Activated CD8-positive, alpha-beta memory T cell treated with anti-CD3 and anti-CD28 coated beads for 1 hour (primary cell): ENCODE results near the gene SOX5.
"Not testable (repeated sequence)": the region's sequence is repeated elsewhere in the genome, so short reads cannot be mapped to it uniquely, and the experiment has no call there.

Source experiments
- DNase-seq, 2 donors: peaks; one replicate each; pipeline ENCODE4 v3.0.0-alpha.2; 2020; ENCODE audit warnings: low read depth in 1 of 2; ENCODE audit errors: extremely low read depth in 1 of 2

Gene SOX5

DNA sequence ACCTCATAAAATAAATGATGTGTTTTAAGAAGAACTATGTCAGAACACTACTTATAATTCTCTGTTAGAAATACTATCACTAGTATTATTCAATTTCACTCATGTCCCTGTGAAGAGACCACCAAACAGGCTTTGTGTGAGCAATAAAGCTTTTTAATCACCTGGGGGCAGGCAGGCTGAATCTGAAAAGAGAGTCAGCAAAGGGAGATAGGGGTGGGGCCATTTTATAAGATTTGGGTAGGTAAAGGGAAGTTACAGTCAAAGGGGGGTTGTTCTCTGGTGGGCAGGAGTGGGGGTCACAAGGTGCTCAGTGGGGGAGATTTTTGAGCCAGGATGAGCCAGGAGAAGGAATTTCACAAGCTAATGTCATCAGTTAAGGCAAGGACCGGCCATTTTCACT, 443.7 kb downstream of the SOX5 start:
- DNase-seq, result not testable (repeated sequence)

DNA sequence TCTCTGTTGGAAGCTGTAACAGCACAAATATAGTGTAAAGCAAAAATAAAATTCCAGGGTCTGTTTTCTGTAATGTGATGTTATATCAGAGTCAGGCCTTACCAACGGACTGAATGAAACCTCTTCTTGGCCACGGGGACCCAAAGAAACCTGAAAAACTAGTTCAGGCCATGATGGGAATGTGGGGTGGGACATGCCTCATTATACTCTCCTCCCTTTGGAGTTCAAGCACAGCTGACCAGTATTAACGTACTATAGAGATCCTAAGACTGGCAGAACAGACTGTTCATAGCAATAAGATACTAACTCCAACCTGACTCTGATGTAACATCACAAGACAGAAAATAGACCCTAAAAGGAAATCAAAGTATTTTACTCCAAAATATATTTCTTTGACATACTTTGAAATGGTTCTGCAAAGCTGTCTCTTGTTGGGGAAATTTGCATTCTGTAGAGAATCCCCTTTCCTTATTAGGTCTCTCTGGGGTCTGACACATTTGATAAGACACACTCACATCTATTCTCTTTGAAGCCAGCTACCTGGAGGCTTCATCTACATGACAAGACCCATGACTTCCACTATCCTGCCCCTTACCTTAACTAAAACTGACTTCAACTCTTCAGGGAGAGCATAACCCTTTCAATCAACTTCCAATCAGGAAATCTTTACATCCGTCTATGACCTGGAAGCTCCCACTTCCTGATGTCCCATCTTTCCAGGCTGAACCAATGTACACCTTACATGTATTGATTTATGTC, 444.6 kb downstream of the SOX5 start:
- DNase-seq, result no peak

DNA sequence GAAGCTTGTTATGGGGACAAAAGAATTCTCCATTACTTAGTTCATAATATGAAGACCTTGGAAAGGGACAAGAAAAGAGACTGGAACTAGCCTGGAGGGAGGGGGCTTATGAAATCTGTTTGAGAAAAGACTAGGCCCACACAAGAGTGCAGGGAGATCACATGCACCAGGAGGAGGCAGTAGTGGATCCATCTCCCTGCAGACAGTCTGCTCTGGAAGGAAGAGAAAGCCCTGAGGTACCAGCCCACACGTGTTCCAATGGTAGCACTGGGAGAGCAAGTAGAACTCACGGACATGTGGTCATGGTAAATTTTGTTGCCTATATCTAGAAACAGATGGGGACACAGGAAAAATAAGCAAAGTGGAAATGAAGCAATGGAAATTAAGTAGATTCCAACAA, 445.4 kb downstream of the SOX5 start:
- no peak for DNase-seq

DNA sequence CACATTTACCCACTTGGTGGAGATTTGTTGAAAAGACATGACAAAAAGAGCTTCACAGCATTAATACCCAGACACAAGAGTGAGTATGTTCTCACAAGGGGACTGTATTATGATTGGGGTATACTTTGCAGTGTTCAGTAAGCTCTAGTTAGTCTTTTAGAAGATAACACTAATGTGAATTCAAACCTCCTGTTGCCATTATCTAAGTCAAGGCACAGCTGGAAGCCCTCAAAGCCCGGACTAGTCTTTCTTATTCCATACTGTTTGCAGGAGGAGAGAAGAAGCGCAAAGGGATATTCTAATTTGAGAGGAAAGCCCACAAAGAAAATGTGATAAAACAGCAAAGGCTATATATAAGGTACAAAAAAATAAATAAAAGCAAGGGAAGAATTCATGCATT, 445.9 kb downstream of the SOX5 start:
- no peak for DNase-seq

DNA sequence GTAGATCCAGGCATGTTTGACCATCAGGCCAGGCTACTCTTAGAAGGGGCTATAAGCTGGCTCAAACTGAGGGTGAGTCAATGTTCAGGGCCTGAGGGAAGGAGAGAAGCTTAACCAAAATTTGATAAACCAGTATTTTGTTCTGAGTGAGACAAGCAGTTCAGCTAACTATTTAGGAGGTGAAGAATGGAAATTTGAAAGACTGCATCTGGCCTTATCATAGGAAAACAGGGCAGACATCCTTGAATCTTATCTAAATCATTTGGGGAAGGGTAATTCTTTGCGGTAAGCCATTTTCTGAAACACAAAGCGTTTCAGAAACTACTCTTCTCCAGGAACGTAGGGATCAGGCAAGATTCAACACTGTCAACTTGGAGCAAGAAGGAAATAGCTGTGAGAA, 447.2 kb downstream of the SOX5 start:
- no peak for DNase-seq

DNA sequence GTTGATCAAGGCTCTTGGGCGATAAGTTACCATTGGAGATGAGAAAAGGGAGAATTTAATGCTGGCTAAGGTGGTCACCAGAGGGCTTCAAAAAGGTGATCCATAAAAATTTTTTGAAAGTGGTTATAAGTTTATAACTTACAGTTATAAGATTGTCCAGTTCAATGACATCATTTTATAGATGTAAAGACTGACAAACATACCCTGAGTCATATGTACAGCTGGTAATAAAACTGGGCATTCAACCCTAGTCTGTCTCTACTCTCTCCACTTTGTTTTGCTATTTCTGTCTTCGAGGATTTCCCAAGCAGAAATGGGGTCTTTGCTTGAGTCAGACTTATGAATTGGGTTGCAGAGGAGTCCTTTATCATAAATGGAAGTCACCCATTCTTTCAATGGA, 454.0 kb downstream of the SOX5 start:
- DNase-seq, result no peak

DNA sequence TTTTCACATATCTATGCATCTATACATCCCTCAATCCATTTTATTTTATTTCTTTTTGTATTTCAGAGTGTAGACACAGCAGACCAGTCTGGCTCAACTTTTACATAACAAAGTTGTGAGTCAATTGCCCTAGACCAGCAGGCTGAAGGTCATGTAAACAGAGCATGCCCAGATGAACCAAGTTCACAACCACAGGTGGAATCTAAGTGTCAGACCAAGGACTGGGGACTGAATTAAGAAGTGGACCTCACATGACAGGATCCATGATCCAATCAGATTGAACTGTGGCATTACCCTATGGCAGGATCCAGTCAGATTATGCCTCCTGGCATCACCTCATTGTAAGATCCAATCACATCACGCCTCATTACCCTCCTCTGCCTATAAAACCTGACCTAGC, 455.8 kb downstream of the SOX5 start:
- no peak for DNase-seq

DNA sequence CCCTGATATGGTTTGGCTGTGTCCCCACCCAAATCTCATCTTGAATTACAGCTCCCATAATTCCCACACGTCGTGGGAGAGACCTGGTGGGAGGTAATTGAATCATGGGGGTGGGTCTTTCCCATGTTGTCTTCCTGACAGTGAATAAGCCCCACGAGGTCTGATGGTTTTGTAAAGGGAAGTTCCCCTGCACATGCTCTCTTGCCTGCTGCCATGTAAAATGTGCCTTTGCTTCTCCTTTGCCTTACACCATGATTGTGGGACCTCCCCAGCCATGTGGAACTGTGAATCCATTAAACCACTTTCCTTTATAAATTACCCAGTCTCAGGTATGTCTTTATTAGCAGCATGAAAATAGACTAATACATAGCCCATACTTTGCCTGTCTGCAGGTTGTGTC, 458.4 kb downstream of the SOX5 start:
- DNase-seq, result not testable (repeated sequence)

DNA sequence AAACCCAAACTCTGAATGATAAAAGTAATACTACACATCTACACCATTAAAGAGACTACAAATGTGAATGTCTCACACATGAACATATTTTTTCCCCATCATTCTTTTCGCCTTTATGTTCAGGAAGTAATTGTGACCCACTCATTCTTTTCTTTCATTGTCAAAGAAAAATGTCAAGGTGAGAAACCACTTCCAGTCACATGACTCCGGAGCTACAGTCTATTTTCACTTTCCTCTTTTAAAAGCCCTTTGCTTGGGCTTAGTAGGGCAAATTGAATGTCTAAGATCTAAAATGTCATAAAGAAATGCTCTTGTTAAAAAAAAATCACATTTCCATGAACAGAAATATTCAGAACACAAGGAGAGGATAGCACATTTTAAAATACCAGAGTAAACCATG, 461.3 kb downstream of the SOX5 start:
- no peak for DNase-seq

DNA sequence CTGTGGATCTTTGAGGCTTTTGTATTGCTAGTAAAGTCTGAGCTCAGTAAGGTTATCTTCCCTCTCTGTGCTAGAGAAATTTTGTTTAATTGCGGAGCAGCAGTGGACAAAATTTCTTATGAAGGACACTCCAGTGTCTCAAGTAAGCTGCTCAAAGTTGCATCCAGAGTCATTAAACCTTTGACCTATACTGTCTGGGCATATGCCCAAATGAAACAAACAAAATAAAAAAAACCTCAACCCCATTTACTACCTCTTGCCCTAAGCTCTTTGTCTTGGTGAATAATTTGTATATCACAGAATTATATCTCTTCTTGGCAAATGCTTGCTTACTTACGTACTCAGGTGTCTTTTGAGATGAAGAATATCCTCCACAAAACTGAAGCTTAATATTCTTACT, 465.2 kb downstream of the SOX5 start:
- no peak for DNase-seq

DNA sequence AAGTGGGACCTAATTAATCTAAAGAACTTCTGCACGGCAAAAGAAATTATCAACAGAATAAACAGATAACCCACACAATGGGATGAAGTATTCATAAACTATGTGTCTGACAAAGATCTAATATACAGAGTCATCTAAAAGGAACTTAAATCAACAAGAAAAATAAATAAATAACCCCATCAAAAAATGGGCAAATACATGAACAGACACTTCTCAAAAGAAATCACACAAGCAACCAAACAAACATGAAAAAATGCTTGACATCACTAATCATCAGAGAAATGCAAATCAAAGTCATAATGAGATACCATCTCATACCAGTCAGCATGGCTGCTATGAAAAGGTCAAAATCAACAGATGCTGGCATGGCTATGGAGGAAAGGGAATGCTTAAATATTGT, 466.9 kb downstream of the SOX5 start:
- DNase-seq, result no peak
